NCI-H510A (cell line): ENCODE data around the gene THSD4.
"Not testable (repeated sequence)": the region's sequence is repeated elsewhere in the genome, so short reads cannot be mapped to it uniquely, and the experiment has no call there.

Experiments
- DNase-seq: peaks from one replicate; lab custom pipeline; 2025; lab: John Stamatoyannopoulos, UW

Gene THSD4

DNA sequence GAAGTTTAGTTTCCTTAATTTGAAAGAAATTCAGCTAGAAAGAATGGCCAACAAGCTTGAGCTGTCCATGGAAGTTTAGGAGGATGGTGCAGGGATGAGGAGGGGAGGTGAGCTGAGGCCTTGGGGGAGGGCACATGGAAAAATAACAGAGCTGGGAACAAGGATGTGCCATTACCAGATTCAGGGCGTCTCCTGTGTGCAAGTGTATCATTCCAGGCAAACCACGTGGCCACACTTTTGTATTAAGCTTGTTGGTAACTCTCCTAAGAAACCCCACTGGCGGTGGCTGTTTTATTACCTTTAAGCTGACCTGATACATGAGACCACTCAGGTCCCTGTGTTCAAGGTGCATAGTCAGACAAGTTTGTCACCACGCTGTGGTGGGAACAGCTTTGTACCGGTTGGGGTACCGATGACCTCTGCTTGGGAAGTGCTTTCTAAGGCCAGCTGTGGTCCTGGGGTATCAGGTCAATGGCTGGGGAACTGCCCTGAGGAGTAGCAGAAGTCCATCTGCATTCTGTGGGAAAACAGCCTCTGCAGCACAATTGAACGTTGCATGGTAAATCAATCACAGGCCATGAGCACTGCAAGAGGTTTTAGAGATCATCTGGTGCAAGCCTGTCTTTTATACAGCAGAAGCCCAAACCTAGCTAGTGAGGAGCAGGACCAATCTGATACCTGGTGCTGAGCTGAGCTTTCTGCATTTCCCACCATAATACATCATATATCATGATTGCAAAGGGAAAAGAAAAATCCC lies 235.5 kb downstream of the THSD4 start:
- DNase-seq = no peak

- no peak for DNase-seq
Measured at GRCh38 chr15:71352125-71352524, 236.9 kb downstream of the THSD4 start.

GRCh38 chr15:71352765-71353164 lies 237.5 kb downstream of the THSD4 start:
- DNase-seq = no peak

DNA sequence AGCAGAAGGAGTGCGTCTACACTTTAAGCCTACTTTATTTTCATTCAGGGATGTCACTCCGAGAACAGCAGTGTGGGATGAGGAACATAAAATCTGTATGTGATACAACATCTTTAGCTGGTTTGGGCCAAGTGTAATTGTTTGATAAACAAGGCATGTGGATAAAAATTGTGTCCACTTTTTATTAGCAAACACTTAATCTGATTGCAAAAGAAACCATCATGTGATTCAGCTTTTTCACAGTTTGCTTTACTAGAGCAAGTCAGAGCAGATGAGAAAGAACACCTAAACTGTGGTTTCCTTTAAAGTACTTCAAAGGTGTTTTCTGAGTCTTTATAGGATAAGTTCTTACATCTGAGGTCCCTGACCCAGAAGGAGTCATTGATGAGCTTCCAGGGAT lies 237.9 kb downstream of the THSD4 start:
- no peak for DNase-seq

DNA sequence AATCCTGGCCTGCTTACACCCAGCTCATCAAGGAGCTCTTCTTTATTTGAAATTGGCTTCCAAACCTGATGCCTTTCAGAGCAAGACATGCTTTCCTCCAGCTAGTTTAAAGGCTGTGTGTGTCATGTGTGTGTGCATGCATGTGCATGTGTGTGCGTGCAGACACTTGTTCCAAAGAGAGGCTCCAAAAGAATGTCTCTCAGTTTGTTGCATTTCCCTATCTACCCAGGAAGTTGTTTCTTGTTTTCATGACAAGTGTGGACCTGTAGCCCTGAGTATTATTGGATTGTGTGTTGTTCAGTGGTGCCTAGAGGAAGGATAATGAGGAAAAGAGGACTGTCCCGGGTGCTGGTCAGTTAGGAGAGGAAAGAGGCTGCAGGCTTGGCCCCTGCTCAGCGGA lies 240.0 kb downstream of the THSD4 start:
- no peak for DNase-seq

DNA sequence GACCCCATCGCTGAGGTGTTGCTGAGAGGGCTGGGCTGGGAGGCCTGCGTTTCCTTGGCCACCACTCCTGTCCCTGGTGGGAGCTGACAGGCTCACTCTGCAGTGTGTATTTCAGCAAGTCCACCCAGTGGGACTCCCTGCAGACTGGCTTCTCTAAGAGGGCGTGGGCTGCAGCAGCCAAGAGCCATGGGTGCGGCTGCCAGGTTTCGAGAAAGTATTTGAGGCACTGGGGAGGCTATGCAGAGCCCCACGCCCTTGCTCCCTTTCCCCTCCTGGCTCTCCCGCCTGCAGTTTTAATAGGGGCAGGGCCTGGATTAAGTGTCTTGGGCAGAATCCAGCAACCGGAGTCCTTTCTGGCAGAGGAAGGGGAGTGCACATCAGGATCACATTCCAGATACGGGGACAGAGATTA lies 242.1 kb downstream of the THSD4 start:
- DNase-seq = no peak

GRCh38 chr15:71357967-71358366 lies 242.7 kb downstream of the THSD4 start:
- no peak for DNase-seq

GRCh38 chr15:71359246-71359645 lies 244.0 kb downstream of the THSD4 start:
- no peak for DNase-seq

DNA sequence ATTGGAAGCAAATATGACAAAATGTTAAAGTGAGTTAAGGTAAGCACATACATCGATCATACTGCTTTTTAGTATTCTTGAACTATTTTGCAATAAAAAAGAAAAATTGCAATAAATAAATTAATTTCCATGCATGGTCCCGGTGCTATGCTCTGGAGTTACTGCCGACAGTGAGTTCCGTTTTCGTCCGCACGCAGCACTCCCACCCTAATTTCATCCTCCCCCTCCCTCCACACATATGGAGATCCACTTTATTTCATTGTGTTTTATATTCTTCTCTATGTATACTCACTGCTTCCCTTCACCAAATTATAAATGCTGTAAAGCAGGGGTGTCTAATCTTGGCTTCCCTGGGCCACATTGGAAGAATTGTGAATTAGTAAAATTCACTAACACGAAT lies 247.3 kb downstream of the THSD4 start:
- DNase-seq = no peak

DNA sequence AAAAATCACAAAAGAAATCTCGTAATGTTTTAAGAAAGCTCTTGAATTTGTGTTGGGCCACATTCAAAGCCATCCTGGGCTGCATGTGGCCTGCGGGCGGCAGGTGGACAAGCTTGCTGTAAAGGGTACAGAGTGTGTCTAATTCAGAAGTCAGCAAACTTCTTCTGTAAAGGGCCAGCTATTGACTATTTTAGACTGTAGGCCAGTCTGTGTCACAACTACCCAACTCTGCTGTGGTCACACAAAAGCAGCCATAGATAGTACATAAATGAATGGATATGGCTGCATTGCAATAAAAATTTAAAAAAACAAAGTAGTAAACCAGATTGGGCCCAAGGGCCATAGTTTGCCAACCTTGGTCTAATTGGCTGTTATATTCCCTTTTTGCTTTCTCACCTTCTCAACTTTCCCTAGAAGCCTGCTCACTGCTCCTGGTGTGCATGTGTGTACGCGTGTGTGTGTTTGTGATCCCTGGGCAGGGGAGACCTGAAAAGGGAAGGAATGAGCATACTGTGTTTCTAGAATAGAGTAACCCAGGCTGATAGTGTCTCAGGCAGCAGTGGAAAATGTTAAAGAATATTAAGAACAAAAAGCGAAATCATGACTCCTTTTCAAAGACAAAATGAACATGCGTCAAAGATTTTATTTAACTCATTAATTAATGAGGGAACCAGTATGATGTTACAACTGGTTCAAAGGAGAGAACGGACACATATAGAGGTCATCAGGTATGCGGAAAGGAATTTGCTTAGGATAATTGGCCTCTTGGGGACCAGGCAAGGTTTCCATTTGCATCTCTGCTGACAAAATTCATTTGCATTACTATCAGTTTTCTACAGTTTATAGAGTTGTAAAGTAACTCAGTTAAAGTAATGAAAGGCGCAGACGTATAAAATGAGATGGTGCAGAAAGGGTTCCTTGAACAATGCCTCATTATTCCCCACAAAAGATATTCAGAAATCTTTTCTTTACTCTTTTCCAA lies 248.0 kb downstream of the THSD4 start:
- DNase-seq = no peak

DNA sequence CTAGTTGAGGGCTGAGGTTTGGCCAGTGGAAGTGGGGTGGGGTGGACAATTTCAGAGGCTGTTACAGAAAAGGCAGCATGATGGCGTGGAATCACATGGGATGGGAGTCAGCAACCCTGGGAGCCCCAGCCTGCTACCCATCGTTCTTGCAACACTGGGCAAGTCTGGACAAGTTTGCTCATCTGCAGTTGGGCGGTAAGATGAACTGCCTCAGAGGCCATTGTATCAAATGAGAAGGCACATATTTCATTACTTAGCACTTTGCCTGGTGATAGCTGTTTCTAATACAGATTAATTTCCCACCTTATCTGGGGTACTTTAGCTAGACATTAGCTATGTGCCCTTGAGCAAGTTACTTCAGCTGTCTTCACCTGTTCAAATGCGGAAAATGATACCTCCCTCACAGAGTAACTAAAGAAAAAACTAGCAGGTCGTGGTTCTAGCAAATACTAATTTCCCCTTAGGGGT lies 248.9 kb downstream of the THSD4 start:
- no peak for DNase-seq

- no peak for DNase-seq
Measured at GRCh38 chr15:71366522-71366921, 251.3 kb downstream of the THSD4 start.

DNA sequence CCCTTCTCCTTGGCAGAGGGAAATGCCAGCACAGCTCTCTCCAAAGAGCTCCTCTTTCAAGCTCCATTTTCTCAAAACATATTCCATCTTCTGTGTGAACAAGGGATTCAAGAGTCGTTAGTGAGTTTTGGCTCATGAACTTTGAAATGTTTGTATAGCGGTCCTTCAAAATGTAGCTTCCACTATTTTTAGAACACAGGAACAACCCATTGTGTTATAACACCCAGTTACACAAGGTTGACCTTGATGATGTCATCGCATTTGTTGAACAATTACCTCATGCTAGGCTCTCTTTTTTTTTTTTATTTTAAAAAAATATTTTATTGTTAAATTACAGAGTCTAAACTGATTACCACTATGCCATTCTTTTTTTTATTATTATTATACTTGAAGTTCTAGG lies 251.7 kb downstream of the THSD4 start:
- DNase-seq = no peak

- not testable (repeated sequence) for DNase-seq
Measured at GRCh38 chr15:71367737-71368136, 252.5 kb downstream of the THSD4 start.

GRCh38 chr15:71372769-71373168 lies 257.5 kb downstream of the THSD4 start:
- DNase-seq = not testable (repeated sequence)

GRCh38 chr15:71373917-71374316 lies 258.6 kb downstream of the THSD4 start:
- DNase-seq = no peak

DNA sequence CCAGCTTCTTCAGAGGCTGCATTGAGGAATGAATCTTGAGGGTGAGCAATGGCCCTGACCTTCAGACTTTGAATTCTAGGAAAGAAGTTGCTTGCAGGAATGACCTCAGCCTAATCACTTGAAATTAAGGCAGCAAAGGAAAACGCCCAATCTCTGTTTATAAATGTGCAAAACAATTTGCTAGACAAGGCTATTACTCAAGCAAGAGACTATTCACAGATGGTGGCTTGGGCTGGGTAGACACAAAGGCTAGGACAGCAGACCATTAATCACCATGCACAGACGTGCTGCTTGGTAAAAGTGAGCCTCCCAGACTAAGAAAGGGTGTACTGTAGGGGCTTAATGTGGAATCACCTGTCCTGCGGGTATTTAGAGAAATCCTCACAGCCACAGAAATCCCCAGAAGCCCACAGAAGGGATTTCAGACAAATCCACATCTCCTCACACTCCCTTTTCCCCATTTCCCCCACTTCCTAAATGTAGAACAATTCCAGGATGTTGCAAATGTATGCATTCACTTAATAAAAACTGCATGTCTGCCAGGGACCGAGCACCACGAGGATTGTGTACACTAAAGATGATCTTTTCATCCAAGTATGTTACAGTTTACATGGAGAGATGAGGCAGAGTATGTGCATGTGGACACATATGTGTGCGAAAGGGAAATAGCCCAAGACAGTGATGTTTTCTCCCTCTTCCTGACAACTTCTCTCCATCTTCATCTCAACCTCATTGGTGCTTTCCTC lies 259.5 kb downstream of the THSD4 start:
- DNase-seq = no peak

DNA sequence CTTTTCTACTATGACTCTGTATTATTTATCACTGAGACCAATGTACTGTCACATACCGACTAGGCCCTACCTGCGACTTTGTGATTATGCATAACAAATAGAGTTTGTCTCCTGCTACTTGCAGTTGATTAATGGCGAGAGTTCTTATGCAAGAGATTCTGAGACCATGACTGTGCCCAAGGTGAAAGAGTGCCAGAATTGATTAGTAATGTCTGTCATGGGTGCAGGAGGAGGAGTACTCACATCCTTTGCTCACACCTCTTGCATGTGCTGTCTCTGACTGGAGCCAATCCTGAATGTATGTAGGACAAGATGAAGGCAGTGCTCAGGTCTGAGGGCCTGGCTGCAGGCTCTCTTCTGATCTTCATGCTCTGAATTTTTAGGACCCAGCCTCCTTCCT lies 260.7 kb downstream of the THSD4 start:
- DNase-seq = no peak

DNA sequence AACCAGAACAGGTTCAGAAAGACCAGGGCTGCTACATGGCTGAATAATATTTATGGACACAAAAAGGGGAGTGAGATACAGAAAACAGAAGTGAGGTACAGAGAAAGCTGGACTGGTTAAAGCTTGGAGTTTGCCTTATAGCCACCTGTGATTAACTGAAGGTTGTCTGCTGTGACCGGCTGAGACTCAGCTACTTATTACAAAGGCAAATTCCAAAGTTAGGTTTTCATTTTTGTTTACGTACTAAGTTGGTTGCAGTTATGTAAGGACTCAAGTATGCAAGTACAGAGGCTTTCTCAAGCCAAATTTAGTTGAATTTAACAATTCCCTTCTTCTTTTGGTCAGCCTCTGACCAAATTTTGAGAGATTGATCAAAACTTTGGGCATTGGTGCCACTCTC lies 264.6 kb downstream of the THSD4 start:
- no peak for DNase-seq

DNA sequence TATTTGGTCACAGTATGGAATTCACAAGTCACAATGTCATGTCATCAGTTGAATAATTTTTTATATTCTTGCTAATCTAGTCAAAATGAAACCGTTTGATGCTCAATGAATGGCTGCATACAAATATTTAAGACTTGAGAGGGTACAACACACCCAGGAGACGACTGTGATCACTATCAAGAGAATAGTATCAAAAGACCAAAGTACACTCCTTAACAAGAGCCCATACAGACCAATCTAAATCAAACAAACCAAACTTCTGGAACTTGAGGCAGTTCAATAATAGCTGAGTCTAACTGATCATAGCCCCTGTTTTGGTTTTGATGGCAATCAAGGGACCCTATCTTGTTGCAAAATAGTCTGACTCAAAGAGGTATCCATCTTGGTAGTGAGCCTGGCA lies 265.1 kb downstream of the THSD4 start:
- DNase-seq = no peak

DNA sequence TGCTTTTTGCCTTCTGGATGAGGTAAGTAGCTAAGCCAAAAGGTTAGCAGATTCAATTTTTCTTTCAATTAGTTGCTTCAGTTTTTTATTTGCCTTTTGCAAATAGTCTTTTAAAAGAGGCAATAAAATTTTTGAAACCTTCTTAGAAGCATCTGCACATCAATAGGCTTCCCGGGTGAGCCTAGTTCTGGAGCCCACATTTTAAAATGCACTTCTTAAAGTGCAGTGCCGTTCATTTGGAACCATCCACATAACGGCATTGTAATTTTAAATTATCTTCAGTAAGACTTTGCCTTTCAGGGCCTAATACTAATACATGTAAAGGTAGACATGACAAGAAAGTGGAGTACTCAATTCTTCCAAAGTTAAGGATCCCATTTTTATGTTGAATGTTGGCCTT lies 269.2 kb downstream of the THSD4 start:
- DNase-seq = no peak

DNA sequence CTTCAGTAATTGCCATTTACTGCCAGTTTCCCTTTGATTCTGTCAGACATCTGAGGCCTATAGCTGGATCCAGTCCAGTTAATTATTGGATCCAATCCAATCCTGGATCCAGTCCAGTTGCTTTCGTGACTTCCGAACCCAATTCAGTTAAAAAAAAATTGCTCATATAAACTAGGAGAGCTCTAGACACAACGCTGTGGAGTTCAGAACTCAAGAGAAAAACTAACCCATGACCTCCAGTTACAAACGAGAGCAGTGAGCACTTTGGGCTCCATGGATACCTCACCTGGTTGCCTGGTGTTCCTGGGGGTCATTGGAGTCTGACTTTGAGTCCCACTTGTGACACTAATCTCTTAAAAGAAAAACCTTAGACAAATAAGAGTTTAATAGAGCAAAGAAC lies 269.8 kb downstream of the THSD4 start:
- no peak for DNase-seq
